Trophoblast cell (in vitro differentiated cells and primary cell): Measurements from ENCODE around the gene LSM3.

Source experiments
- DNase-seq, 2 donors: peaks; one replicate each; pipeline ENCODE4 v3.0.0-alpha.2; 2016
- H2AFZ ChIP-seq: 2 replicates; pipeline ENCODE4 v1.6.1; 2013; ENCODE audit warnings: low read length, moderate library complexity, mild to moderate bottlenecking; ENCODE audit not compliant: insufficient read depth, poor library complexity
- H2AK5ac ChIP-seq: 2 replicates; pipeline ENCODE4 v1.6.1; 2013; ENCODE audit warnings: mild to moderate bottlenecking, low read length
- H2BK120ac ChIP-seq: 2 replicates; pipeline ENCODE4 v1.6.1; 2013; ENCODE audit warnings: low read length, mild to moderate bottlenecking, moderate library complexity; ENCODE audit not compliant: insufficient read depth, poor library complexity
- H2BK12ac ChIP-seq: 2 replicates; pipeline ENCODE4 v1.6.1; 2013; ENCODE audit warnings: mild to moderate bottlenecking, low read length, moderate library complexity
- H2BK5ac ChIP-seq: 2 replicates; pipeline ENCODE4 v1.6.1; 2013; ENCODE audit warnings: low read length, low read depth, moderate library complexity, mild to moderate bottlenecking; ENCODE audit not compliant: poor library complexity
- H3K14ac ChIP-seq: 2 replicates; pipeline ENCODE4 v1.6.1; 2013; ENCODE audit warnings: mild to moderate bottlenecking, low read length
- H3K18ac ChIP-seq: 2 replicates; pipeline ENCODE4 v1.6.1; 2013; ENCODE audit warnings: mild to moderate bottlenecking, low read length
- H3K23ac ChIP-seq: 2 replicates; pipeline ENCODE4 v1.6.1; 2013; ENCODE audit warnings: low read length
- H3K27ac ChIP-seq: 2 replicates; pipeline ENCODE4 v1.5.1; 2013; ENCODE audit warnings: low read depth, mild to moderate bottlenecking, inconsistent platforms, low read length, moderate library complexity
- H3K27me3 ChIP-seq: 2 replicates; pipeline ENCODE4 v1.6.1; 2013; ENCODE audit warnings: inconsistent platforms, mild to moderate bottlenecking, low read length, moderate library complexity; ENCODE audit not compliant: insufficient read depth
- H3K36me3 ChIP-seq, 2 experiments: 1 replicate in 1 of 2; 2 replicates in 1 of 2; pipeline ENCODE4 v1.6.1; 2013; ENCODE audit warnings: low read length in 2 of 2, mild to moderate bottlenecking in 2 of 2, moderate library complexity in 1 of 2; ENCODE audit not compliant: insufficient read depth in 2 of 2, control insufficient read depth in 1 of 2
- H3K4ac ChIP-seq: 2 replicates; pipeline ENCODE4 v1.6.1; 2013; ENCODE audit warnings: low read depth, mild to moderate bottlenecking, low read length, moderate library complexity
- H3K4me1 ChIP-seq, 2 experiments: 1 replicate in 1 of 2; 2 replicates in 1 of 2; pipeline ENCODE4 v1.6.1; 2013; ENCODE audit warnings: low read length in 2 of 2, mild to moderate bottlenecking in 2 of 2, moderate library complexity in 1 of 2; ENCODE audit not compliant: insufficient read depth in 2 of 2, control insufficient read depth in 1 of 2
- H3K4me2 ChIP-seq: 2 replicates; pipeline ENCODE4 v1.6.1; 2013; ENCODE audit warnings: inconsistent platforms, mild to moderate bottlenecking, low read length, moderate library complexity
- H3K4me3 ChIP-seq: 2 replicates; pipeline ENCODE4 v1.5.1; 2013; ENCODE audit warnings: mild to moderate bottlenecking, low read depth, low read length, inconsistent platforms
- H3K79me1 ChIP-seq: one replicate; pipeline ENCODE4 v1.6.1; 2013; ENCODE audit warnings: low read length
- H3K79me2 ChIP-seq: 2 replicates; pipeline ENCODE4 v1.6.1; 2013; ENCODE audit warnings: low read length, mild to moderate bottlenecking; ENCODE audit not compliant: control insufficient read depth, insufficient read depth, poor library complexity
- H3K9ac ChIP-seq: 2 replicates; pipeline ENCODE4 v1.6.1; 2013; ENCODE audit warnings: mild to moderate bottlenecking, low read length
- H3K9me3 ChIP-seq: 2 replicates; pipeline ENCODE4 v1.6.1; 2013; ENCODE audit warnings: low read depth, mild to moderate bottlenecking, control low read depth, inconsistent platforms, low read length; ENCODE audit not compliant: insufficient read depth
- H4K12ac ChIP-seq: 2 replicates; pipeline ENCODE4 v1.6.1; 2013; ENCODE audit warnings: low read depth, mild to moderate bottlenecking, low read length, moderate library complexity
- H4K8ac ChIP-seq: 2 replicates; pipeline ENCODE4 v1.6.1; 2013; ENCODE audit warnings: low read depth, mild to moderate bottlenecking, low read length, moderate library complexity
- H4K91ac ChIP-seq: one replicate; pipeline ENCODE4 v1.6.1; 2013; ENCODE audit warnings: low read depth, mild to moderate bottlenecking, low read length, moderate library complexity
- WGBS: extraction: QIAGEN DNeasy Blood & Tissue Kit; methylation state at CpG from one replicate; pipeline ENCODE4 v1.1.7; 2013; ENCODE audit warnings: missing lambda C conversion rate; ENCODE audit not compliant: insufficient read length, insufficient coverage; ENCODE audit errors: extremely low coverage; 5-methylcytosine and 5-hydroxymethylcytosine counted together

LSM3 gene

GRCh38 chr3:14238356-14238755 is 59.7 kb downstream of the LSM3 start:
- Histone ChIP-seq H3K9me3 (peaks cover 4% of the 10 kb centered on the region), H2BK120ac (no peak overlapping the region), H3K79me1 (peaks cover 14% of the 10 kb centered on the region), H3K27me3 (no peaks in the 10 kb centered on the region), H3K23ac (no peak overlapping the region), H3K4me1 (peaks cover 5 to 8% of the 10 kb centered on the region in 2 experiments), H4K91ac (no peak overlapping the region), H2AFZ (no peak overlapping the region), H3K79me2 (no peaks in the 10 kb centered on the region), H3K18ac (no peak overlapping the region), H4K12ac (no peak overlapping the region), H2BK5ac (no peak overlapping the region), H4K8ac (no peak overlapping the region), H3K14ac (no peak overlapping the region), H3K36me3 (no peaks in the 10 kb centered on the region), H3K4me2 (no peak overlapping the region), H3K4ac (no peak overlapping the region), H3K27ac (no peak overlapping the region), H3K9ac (no peak overlapping the region), H2BK12ac (no peak overlapping the region), H3K4me3 (no peak overlapping the region), H2AK5ac (no peak overlapping the region)
- WGBS: no CpG with 5 or more reads among the region's 7 CpGs
- no peak for DNase-seq

- H2AK5ac ChIP-seq: no peak overlapping the region
- H3K9me3 ChIP-seq: peaks cover 4% of the 10 kb centered on the region
- H4K91ac ChIP-seq: no peak overlapping the region
- H3K4me2 ChIP-seq: no peak overlapping the region
- no peak overlapping the region for H3K4me3 ChIP-seq
- H3K23ac ChIP-seq: no peak overlapping the region
- no peaks in the 10 kb centered on the region for H3K27me3 ChIP-seq
- H4K8ac ChIP-seq: no peak overlapping the region
- no peaks in the 10 kb centered on the region for H3K79me2 ChIP-seq
- no peak overlapping the region for H2AFZ ChIP-seq
- H3K27ac ChIP-seq: no peak overlapping the region
- H3K4me1 ChIP-seq: peaks cover 5 to 12% of the 10 kb centered on the region in 2 experiments
- H3K4ac ChIP-seq: no peak overlapping the region
- no peak overlapping the region for H2BK12ac ChIP-seq
- no peak overlapping the region for H2BK120ac ChIP-seq
- no peak overlapping the region for H3K9ac ChIP-seq
- peaks cover 14% of the 10 kb centered on the region for H3K79me1 ChIP-seq
- no peak overlapping the region for H2BK5ac ChIP-seq
- no peaks in the 10 kb centered on the region for H3K36me3 ChIP-seq
- H3K14ac ChIP-seq: no peak overlapping the region
- DNase-seq: no peak
- no peak overlapping the region for H3K18ac ChIP-seq
- H4K12ac ChIP-seq: no peak overlapping the region
Measured at GRCh38 chr3:14238930-14239329, 60.3 kb downstream of the LSM3 start.

- H3K4me2 ChIP-seq: no peak overlapping the region
- no peak overlapping the region for H3K9ac ChIP-seq
- no peak overlapping the region for H2BK5ac ChIP-seq
- H3K27ac ChIP-seq: no peak overlapping the region
- no peak overlapping the region for H4K8ac ChIP-seq
- H3K9me3 ChIP-seq: peaks cover 4% of the 10 kb centered on the region
- peaks cover 5 to 12% of the 10 kb centered on the region in 2 experiments for H3K4me1 ChIP-seq
- no peaks in the 10 kb centered on the region for H3K79me2 ChIP-seq
- H4K12ac ChIP-seq: no peak overlapping the region
- no peak overlapping the region for H2BK120ac ChIP-seq
- H2AK5ac ChIP-seq: no peak overlapping the region
- H3K18ac ChIP-seq: no peak overlapping the region
- no peak for DNase-seq
- no peak overlapping the region for H2BK12ac ChIP-seq
- H3K36me3 ChIP-seq: no peaks in the 10 kb centered on the region
- no peak overlapping the region for H2AFZ ChIP-seq
- H3K27me3 ChIP-seq: no peaks in the 10 kb centered on the region
- H3K79me1 ChIP-seq: peaks cover 12% of the 10 kb centered on the region
- no peak overlapping the region for H3K14ac ChIP-seq
- H3K23ac ChIP-seq: no peak overlapping the region
- H3K4ac ChIP-seq: no peak overlapping the region
- H3K4me3 ChIP-seq: no peak overlapping the region
- no peak overlapping the region for H4K91ac ChIP-seq
Measured at GRCh38 chr3:14239940-14240339, 61.3 kb downstream of the LSM3 start.

GRCh38 chr3:14240366-14240765 is 61.7 kb downstream of the LSM3 start:
- Histone ChIP-seq H4K8ac (no peak overlapping the region), H3K18ac (no peak overlapping the region), H3K23ac (no peak overlapping the region), H3K27ac (no peak overlapping the region), H3K4me1 (peaks cover 3 to 10% of the 10 kb centered on the region in 2 experiments), H3K36me3 (no peaks in the 10 kb centered on the region), H3K4ac (no peak overlapping the region), H3K4me2 (no peak overlapping the region), H3K4me3 (no peak overlapping the region), H3K14ac (no peak overlapping the region), H2AK5ac (no peak overlapping the region), H2BK120ac (no peak overlapping the region), H4K12ac (no peak overlapping the region), H2AFZ (no peak overlapping the region), H3K79me1 (peaks cover 12% of the 10 kb centered on the region), H3K9me3 (peaks cover 4% of the 10 kb centered on the region), H3K9ac (no peak overlapping the region), H3K27me3 (no peaks in the 10 kb centered on the region), H2BK12ac (no peak overlapping the region), H4K91ac (no peak overlapping the region), H3K79me2 (no peaks in the 10 kb centered on the region), H2BK5ac (no peak overlapping the region)
- no peak for DNase-seq
- no CpG with 5 or more reads among the region's 4 CpGs for WGBS
